Smooth muscle cell (in vitro differentiated cells): ENCODE results near the gene CAMKV. TPM values are rescaled to one million over a fixed set of nuclear protein-coding genes. Genes with fewer than 3 reads are reported as not detected.

ENCODE experiments used
- DNase-seq: peaks from one replicate; lab custom pipeline; 2025; ENCODE audit not compliant: unreplicated experiment; lab: John Stamatoyannopoulos, UW
- H2AFZ ChIP-seq: fragments of 200-600 bp; sonication (generic); 2 replicates; pipeline ENCODE4 v1.6.0; 2016; ENCODE audit warnings: antibody characterized with exemption, low read depth, mild to moderate bottlenecking
- H3F3A ChIP-seq: fragments of 200-600 bp; sonication (generic); 2 replicates; pipeline ENCODE4 v1.6.0; 2017; ENCODE audit warnings: antibody characterized with exemption, low read depth
- H3K27ac ChIP-seq: fragments of 200-600 bp; sonication (generic); 2 replicates; pipeline ENCODE4 v1.5.1; 2016; ENCODE audit warnings: low read depth, mild to moderate bottlenecking
- H3K27me3 ChIP-seq: fragments of 200-600 bp; sonication (generic); 2 replicates; pipeline ENCODE4 v1.6.1; 2016; ENCODE audit warnings: low read depth, mild to moderate bottlenecking
- H3K36me3 ChIP-seq: fragments of 200-600 bp; sonication (generic); 2 replicates; pipeline ENCODE4 v1.5.1; 2016; ENCODE audit warnings: low read depth
- H3K4me1 ChIP-seq: fragments of 200-600 bp; sonication (generic); 2 replicates; pipeline ENCODE4 v1.5.1; 2016; ENCODE audit warnings: low read depth
- H3K4me2 ChIP-seq: fragments of 200-600 bp; sonication (generic); 2 replicates; pipeline ENCODE4 v1.6.0; 2016; ENCODE audit warnings: mild to moderate bottlenecking
- H3K4me3 ChIP-seq: fragments of 200-600 bp; sonication (generic); 2 replicates; pipeline ENCODE4 v1.5.1; 2016; ENCODE audit warnings: mild to moderate bottlenecking
- H3K79me2 ChIP-seq: fragments of 200-600 bp; sonication (generic); 2 replicates; pipeline ENCODE4 v1.6.0; 2016; ENCODE audit warnings: low read depth, mild to moderate bottlenecking
- H3K9ac ChIP-seq: fragments of 200-600 bp; sonication (generic); 2 replicates; pipeline ENCODE4 v1.6.0; 2016; ENCODE audit warnings: low read depth
- H3K9me3 ChIP-seq: fragments of 200-600 bp; sonication (generic); replicated peaks from 2 replicates; pipeline ENCODE4 v1.5.1; 2016; ENCODE audit warnings: low read depth
- H4K20me1 ChIP-seq: fragments of 200-600 bp; sonication (generic); 2 replicates; pipeline ENCODE4 v1.6.0; 2016; ENCODE audit warnings: low read depth
- CTCF ChIP-seq: fragments of 200-600 bp; sonication (generic); IDR thresholded peaks from 2 replicates; pipeline ENCODE4 v1.5.1; 2017; ENCODE audit warnings: borderline replicate concordance, mild to moderate bottlenecking, antibody characterized with exemption; ENCODE audit not compliant: insufficient read depth, poor library complexity, severe bottlenecking
- WGBS: methylation state at CpG from one replicate; pipeline ENCODE4 v1.1.7; 2016; ENCODE audit warnings: low lambda C conversion rate; 5-methylcytosine and 5-hydroxymethylcytosine counted together
- polyA plus RNA-seq: library from polyadenylated mRNA; unstranded; fragments of >200 nt; fragmentation: Nextera tagmentation; extraction: Ambion mirVana; gene quantifications from 2 replicates; pipeline ENCODE4 v1.2.1, GENCODE V29; 2016
- total RNA-seq: library from RNA; depleted of rRNA; stranded (reverse); fragments of >200 nt; gene quantifications from 2 replicates; pipeline ENCODE4 v1.2.3, GENCODE V29; 2014

CAMKV gene
- total and polyA plus RNA-seq, 2 experiments from 2014 or later = not detected

GRCh38 chr3:49889296-49889695, 19.6 kb upstream of the CAMKV start:
- no peak overlapping the region for H3K4me2 ChIP-seq
- H3K79me2 ChIP-seq = no peaks in the 10 kb centered on the region
- H3K9ac ChIP-seq = no peak overlapping the region
- no peak for TF ChIP-seq CTCF
- H3F3A ChIP-seq = no peaks in the 10 kb centered on the region
- no peaks in the 10 kb centered on the region for H4K20me1 ChIP-seq
- H3K27ac ChIP-seq = no peak overlapping the region
- no peak overlapping the region for H3K4me3 ChIP-seq
- no peaks in the 10 kb centered on the region for H3K4me1 ChIP-seq
- H3K9me3 ChIP-seq = no peaks in the 10 kb centered on the region
- no peaks in the 10 kb centered on the region for H3K27me3 ChIP-seq
- no peaks in the 10 kb centered on the region for H3K36me3 ChIP-seq
- H2AFZ ChIP-seq = no peak overlapping the region
- no peak for DNase-seq
- 88% methylated on average over 10 of the region's 10 CpGs for WGBS

GRCh38 chr3:49886922-49887265, 17.2 kb upstream of the CAMKV start:
- Histone ChIP-seq H3K27me3 (peaks cover under 1% of the 10 kb centered on the region), H2AFZ (no peak overlapping the region), H3K79me2 (no peaks in the 10 kb centered on the region), H3K27ac (no peak overlapping the region), H3K9ac (no peak overlapping the region), H3K36me3 (no peaks in the 10 kb centered on the region), H3K4me2 (no peak overlapping the region), H3F3A (no peaks in the 10 kb centered on the region), H3K9me3 (no peaks in the 10 kb centered on the region), H3K4me3 (no peak overlapping the region), H4K20me1 (no peaks in the 10 kb centered on the region), H3K4me1 (no peaks in the 10 kb centered on the region)
- TF ChIP-seq CTCF = no peak
- no peak for DNase-seq

- peaks cover 3% of the 10 kb centered on the region for H3K27me3 ChIP-seq
- H4K20me1 ChIP-seq = no peaks in the 10 kb centered on the region
- H3K9ac ChIP-seq = no peak overlapping the region
- H2AFZ ChIP-seq = no peak overlapping the region
- WGBS = 86% methylated on average over 4 of the region's 4 CpGs
- no peaks in the 10 kb centered on the region for H3F3A ChIP-seq
- no peak for DNase-seq
- H3K9me3 ChIP-seq = no peaks in the 10 kb centered on the region
- H3K36me3 ChIP-seq = no peaks in the 10 kb centered on the region
- H3K4me1 ChIP-seq = no peaks in the 10 kb centered on the region
- no peak overlapping the region for H3K27ac ChIP-seq
- no peak overlapping the region for H3K4me3 ChIP-seq
- H3K4me2 ChIP-seq = no peak overlapping the region
- TF ChIP-seq CTCF = no peak
- no peaks in the 10 kb centered on the region for H3K79me2 ChIP-seq
These were observed 14.3 kb upstream of the CAMKV start for GRCh38 chr3:49883998-49884397.

GRCh38 chr3:49882166-49882565, 12.5 kb upstream of the CAMKV start:
- H2AFZ ChIP-seq = no peak overlapping the region
- no peak for TF ChIP-seq CTCF
- H3K79me2 ChIP-seq = no peaks in the 10 kb centered on the region
- no peaks in the 10 kb centered on the region for H3K4me1 ChIP-seq
- H3K4me3 ChIP-seq = no peak overlapping the region
- no peak overlapping the region for H3K9ac ChIP-seq
- no peak for DNase-seq
- no peaks in the 10 kb centered on the region for H3K9me3 ChIP-seq
- WGBS = 73% methylated on average over 6 of the region's 6 CpGs
- H3K36me3 ChIP-seq = no peaks in the 10 kb centered on the region
- no peaks in the 10 kb centered on the region for H3F3A ChIP-seq
- H3K27ac ChIP-seq = no peak overlapping the region
- H4K20me1 ChIP-seq = no peaks in the 10 kb centered on the region
- no peak overlapping the region for H3K4me2 ChIP-seq
- peaks cover 3% of the 10 kb centered on the region for H3K27me3 ChIP-seq
